COLO829 (cell line): ENCODE results near the gene GDPGP1.

Experiments used
- DNase-seq: peaks from one replicate; pipeline ENCODE4 v3.0.0; 2012; ENCODE audit warnings: low spot score

The GDPGP1 gene

DNA sequence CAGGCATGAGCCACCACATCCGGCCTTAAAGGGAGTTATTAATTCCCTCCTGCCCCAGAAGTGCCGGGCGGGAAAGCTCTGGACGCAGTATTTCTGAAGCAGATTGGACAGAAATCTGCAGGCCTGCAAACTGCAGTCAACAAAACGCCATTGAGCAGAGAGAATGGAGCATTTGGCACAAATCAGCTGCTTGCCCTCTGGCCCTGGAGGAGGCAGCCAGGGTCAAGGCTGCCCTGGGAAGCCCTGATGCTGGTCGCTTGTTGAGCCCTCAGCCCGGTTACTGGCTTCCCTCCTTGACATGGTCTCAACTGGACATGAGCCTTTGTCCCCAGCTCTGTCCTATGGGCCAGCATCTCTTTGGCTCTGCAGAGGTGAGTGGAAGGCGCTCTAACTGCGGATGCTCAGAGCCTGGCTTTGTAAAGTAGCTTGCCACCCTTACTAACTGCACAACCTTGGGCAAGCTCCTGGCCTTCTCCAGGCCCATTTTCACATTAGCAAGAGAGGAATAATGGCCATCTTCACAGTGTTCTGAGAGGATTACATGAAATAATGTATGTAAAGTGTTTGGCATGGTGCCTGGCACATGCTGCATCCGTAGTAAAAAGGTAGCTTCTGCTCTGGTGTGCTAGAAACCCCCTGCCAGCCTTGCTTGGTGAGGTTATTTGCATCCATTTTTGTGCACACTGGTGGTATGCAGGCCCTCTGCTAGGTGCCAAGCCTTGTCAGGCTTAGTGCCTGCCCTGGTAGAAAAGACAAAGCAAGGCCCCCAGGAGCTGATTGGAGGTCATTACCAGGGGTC, 28.8 kb upstream of the GDPGP1 start:
- no peak for DNase-seq

GRCh38 chr15:90205886-90206285, 28.1 kb upstream of the GDPGP1 start:
- DNase-seq: no peak

GRCh38 chr15:90207252-90207651, 26.8 kb upstream of the GDPGP1 start:
- DNase-seq: no peak

GRCh38 chr15:90208356-90208755, 25.7 kb upstream of the GDPGP1 start:
- DNase-seq: no peak

DNA sequence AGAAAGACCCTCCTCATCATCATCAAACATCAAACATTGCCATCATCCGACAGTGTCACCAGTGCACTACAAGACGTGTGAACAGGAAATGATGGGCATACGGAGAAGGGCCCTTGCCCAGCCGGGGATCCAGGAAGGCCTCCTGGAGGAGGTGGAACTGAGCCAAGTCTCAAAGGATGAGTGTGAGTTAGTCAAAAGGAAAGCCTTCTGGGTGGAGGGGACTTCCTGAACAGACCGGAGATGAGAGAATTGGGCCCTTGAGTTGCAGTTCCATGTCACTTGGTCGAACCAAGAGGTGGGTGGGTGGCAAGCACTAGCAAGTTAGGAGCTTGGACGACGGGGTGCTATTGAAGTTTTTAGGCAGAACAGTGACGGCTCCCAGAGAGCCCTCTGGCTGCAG, 24.4 kb upstream of the GDPGP1 start:
- no peak for DNase-seq

DNA sequence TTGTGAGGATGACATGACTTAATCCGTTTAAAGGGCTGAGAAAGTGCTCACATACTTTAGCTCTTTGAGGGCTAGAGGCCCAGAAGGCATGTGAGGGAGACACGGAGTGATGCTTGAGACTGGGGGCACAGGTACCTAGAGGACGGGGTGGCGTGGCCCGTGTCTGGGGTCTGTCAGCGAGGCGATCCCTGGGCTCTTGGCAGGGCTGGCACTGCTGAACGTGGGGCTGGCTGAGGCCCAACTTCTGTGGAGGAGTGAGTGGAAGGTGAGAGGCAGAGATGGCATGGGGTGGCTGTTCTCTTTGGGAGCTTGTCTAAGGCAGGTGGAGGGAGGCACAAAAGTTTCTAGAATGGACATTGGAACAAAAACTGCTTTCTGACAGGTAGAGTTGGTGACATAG, 23.4 kb upstream of the GDPGP1 start:
- no peak for DNase-seq

DNA sequence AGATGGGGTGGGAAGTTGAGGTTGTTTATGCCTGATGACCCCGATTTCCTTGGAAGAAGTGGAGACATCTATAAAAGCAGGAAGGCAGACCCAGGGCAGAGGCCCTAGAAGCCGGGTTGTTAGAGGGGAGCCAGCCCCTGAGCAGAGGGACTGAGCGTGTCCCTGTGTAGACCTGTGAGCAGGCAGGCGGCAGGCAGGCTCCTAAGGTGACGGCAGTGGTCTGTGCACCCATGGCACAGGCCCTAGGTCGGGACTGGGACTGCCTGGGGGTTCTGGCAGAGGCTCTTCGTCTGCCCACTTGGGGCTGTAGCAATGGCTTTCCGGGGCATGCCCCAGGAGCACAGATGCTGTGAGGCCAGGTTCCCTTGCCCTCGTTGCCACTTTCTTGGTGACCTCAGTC, 23.0 kb upstream of the GDPGP1 start:
- no peak for DNase-seq

DNA sequence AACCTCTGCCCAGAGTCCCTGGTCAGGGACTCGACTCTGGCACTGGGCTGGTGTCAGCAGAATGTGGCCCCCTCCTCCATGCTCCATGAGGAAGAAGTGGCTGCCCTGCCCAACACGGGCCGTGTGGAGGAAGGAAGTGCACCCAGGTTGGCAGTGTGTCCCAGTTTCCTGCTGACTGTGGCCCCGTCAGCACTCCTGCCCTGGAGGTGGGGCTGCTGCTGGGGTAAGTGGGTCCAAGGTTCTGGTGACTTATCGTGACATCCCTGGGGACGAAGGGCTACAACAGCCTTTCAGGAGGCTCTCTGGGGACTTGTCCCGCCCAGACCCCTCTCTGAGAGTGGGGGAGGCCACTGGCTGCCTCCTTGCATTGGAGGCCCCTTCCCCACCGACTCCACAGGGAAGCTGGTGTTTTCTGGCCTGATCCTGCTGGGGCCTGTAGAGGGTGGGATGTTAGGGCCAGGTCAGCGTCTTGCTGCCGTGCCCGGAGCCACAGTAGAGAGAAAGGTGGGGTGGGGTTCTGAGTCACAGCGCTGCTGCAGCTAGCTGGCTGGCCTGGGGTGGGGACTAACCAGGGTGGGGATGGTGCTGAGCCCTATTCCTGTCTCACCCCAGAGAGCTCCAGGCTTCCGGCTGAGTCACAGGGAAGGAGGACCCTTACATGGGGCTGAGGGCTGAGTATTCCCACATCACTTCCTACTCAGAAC, 22.4 kb upstream of the GDPGP1 start:
- no peak for DNase-seq

- DNase-seq: no peak
Observed at GRCh38 chr15:90212221-90213098, 21.5 kb upstream of the GDPGP1 start.

DNA sequence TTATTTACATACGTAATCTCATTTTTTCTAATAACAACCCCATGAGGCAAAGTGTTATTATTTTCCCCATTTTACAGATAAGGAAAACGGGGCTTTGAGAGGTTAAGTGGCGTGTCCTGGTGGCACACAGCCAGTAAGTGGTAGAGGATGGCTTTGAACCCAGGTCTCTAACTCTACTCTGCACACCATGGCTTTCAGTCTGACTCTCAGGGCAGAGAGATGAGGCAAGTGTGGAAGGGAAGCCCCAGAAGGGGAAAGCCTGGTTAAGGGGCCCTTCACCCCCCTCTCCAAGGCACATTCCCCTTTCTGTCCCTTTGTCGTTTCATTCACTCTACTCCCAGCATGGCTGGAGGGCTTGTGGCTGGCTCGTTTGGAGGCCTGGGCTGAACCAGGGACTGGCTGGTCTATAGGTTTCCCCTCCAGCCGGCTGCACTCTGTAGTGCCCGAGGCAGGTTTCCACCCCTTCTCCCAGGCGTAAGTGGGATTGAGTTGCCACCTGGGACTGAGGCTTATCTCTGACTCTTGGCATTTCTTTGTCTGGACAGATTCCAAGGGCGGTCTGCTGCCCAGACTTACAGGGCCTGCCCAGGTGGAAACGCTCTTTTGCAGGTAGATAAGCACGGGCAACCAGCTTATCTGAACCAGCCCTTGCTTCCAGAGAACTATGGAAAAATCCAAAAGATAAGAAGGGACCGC, 20.7 kb upstream of the GDPGP1 start:
- DNase-seq: no peak

DNA sequence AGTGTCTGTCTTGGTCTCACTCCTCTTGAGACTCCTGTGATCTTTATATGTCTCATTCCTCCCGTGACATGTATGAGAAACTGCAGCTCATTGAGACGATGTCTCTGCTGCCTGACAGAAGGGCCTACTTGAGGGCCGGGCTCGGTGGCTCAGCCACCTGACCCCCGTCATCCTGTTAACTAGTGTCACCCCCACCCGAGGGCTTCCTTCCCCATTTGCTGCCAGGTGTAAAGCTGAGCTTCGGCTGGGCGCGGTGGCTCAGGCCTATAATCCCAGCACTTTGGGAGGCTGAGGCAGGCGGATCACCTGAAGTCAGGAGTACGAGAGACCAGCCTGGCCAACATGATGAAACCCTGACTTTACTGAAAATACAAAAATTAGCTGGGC, 20.2 kb upstream of the GDPGP1 start:
- no peak for DNase-seq

DNA sequence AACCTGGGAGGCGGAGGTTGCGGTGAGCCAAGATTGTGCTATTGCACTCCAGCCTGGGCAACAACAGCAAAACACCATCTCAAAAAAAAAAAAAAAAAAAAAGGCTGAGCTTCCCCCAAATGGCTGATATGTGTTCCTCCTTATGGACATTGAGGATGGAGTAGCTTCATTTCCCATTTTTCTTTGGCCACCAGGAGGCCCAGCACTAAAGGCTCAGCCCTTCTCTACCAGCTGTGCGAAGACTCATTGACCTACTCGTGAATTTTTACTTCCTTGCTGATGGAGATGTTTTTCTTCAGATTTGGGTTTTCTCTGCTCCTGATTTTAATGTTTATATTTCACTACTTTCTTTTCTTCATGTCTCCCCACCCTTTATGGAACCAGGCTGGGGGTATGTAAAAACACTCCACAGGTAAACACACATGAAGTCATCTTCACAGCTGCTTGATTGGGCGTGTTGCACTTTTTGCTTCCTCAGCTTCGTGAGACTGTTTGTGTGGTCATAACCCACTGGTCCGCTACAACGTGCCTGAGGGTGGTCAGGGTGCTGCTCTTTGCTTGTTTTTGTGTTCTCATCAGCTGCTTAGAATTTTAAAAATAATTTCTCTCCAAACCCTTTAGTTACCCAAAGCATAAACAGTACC, 19.3 kb upstream of the GDPGP1 start:
- no peak for DNase-seq

- DNase-seq: no peak
Observed at GRCh38 chr15:90217671-90218394, 16.2 kb upstream of the GDPGP1 start.

DNA sequence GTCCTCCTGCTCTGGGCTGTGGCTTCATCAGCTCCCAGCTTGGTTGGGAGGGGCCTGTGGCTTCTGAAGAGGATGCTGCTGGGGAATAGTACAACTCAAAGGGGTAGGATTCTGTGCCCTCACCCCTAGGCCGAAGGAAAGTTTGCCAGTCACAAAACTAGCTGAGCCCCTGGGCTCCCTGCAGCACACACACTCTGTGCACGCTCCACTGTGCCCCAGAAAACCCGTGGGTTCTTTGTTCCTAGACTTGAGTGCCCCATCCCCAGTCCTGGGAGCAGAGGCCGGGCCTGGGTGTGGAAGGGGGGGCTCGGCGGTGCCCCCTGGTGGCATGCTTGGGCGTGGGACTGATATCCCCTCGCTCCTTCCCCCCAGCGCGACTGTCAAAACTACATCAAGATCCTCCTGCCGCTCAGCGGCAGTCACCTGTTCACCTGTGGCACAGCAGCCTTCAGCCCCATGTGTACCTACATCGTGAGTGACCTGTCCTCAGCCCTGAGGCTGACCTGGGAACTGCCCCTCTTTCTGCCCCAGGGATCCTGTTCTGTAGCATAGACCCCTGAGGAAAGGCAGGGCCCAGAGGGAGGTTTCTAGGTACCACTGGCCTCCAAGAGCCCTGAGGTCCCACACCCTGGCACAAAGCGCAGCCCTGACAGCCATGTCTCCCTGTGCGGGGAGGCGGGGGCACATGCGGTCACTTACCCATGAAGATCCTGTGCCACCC, 14.4 kb upstream of the GDPGP1 start:
- DNase-seq: peak; percentile 67

GRCh38 chr15:90221246-90221900, 12.6 kb upstream of the GDPGP1 start:
- peak; percentile 97 for DNase-seq

GRCh38 chr15:90222547-90222946, 11.5 kb upstream of the GDPGP1 start:
- no peak for DNase-seq

GRCh38 chr15:90223441-90224165, 10.4 kb upstream of the GDPGP1 start:
- no peak for DNase-seq

DNA sequence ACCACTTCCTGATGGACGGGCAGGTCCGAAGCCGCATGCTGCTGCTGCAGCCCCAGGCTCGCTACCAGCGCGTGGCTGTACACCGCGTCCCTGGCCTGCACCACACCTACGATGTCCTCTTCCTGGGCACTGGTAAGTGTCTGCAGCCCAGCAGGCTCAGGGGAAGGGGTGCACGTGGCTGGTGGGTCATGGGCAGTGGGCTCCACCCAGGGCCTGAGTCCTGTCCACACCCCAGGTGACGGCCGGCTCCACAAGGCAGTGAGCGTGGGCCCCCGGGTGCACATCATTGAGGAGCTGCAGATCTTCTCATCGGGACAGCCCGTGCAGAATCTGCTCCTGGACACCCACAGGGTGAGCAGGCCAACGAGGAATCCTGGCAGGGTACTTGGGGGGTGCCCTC, 9.0 kb upstream of the GDPGP1 start:
- no peak for DNase-seq
